ENCODE data around the gene SPRTN.

DNA sequence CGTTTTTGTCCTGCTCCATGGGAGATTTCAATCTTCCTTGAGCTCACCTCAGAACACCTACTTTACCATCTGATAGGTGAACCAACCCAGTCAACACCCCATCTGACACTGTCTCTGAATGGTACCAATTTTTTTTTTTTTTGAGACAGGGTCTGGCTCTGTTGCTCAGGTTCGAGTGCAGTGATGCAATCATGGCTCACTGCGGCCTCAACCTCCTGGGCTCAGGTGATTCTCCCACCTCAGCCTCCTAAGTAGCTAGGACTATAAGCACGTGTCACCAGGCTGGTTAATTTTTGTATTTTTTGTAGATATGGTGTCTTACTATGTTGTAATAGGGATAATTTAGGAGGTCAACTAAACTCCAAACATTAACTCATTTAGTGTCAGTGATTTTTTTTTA, 36.3 kb downstream of the SPRTN start:
- TF ChIP-seq TOX (CRISPR knock-in tag; IDR thresholded peaks at IDR 0.05; ENCODE audit: borderline replicate concordance): no peak
- TF ChIP-seq, protein P1, sequence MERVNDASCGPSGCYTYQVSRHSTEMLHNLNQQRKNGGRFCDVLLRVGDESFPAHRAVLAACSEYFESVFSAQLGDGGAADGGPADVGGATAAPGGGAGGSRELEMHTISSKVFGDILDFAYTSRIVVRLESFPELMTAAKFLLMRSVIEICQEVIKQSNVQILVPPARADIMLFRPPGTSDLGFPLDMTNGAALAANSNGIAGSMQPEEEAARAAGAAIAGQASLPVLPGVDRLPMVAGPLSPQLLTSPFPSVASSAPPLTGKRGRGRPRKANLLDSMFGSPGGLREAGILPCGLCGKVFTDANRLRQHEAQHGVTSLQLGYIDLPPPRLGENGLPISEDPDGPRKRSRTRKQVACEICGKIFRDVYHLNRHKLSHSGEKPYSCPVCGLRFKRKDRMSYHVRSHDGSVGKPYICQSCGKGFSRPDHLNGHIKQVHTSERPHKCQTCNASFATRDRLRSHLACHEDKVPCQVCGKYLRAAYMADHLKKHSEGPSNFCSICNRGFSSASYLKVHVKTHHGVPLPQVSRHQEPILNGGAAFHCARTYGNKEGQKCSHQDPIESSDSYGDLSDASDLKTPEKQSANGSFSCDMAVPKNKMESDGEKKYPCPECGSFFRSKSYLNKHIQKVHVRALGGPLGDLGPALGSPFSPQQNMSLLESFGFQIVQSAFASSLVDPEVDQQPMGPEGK (CRISPR knock-in tag; IDR thresholded peaks at IDR 0.05; ENCODE audit: borderline replicate concordance): no peak
- TF ChIP-seq ZNF70 (CRISPR knock-in tag; IDR thresholded peaks at IDR 0.05): no peak
- TF ChIP-seq, protein P2, sequence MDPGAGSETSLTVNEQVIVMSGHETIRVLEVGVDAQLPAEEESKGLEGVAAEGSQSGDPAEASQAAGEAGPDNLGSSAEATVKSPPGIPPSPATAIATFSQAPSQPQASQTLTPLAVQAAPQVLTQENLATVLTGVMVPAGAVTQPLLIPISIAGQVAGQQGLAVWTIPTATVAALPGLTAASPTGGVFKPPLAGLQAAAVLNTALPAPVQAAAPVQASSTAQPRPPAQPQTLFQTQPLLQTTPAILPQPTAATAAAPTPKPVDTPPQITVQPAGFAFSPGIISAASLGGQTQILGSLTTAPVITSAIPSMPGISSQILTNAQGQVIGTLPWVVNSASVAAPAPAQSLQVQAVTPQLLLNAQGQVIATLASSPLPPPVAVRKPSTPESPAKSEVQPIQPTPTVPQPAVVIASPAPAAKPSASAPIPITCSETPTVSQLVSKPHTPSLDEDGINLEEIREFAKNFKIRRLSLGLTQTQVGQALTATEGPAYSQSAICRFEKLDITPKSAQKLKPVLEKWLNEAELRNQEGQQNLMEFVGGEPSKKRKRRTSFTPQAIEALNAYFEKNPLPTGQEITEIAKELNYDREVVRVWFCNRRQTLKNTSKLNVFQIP (CRISPR knock-in tag; IDR thresholded peaks at IDR 0.05; ENCODE audit: borderline replicate concordance, low read depth): no peak
- TF ChIP-seq ISL1 (CRISPR knock-in tag; IDR thresholded peaks at IDR 0.05): no peak
- no peak for TF ChIP-seq BACH2 (CRISPR knock-in tag; IDR thresholded peaks at IDR 0.05; ENCODE audit: borderline replicate concordance)
- TF ChIP-seq ZC3H10 (CRISPR knock-in tag; IDR thresholded peaks at IDR 0.05): no peak
- no peak for TF ChIP-seq GLIS3 (CRISPR knock-in tag; IDR thresholded peaks at IDR 0.05)
- TF ChIP-seq, protein P3, sequence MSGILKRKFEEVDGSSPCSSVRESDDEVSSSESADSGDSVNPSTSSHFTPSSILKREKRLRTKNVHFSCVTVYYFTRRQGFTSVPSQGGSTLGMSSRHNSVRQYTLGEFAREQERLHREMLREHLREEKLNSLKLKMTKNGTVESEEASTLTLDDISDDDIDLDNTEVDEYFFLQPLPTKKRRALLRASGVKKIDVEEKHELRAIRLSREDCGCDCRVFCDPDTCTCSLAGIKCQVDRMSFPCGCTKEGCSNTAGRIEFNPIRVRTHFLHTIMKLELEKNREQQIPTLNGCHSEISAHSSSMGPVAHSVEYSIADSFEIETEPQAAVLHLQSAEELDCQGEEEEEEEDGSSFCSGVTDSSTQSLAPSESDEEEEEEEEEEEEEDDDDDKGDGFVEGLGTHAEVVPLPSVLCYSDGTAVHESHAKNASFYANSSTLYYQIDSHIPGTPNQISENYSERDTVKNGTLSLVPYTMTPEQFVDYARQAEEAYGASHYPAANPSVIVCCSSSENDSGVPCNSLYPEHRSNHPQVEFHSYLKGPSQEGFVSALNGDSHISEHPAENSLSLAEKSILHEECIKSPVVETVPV (CRISPR knock-in tag; IDR thresholded peaks at IDR 0.05): no peak
